GM23338 (cell line): ENCODE data around the gene GOLGA6L1. TPM values are rescaled to one million over a fixed set of nuclear protein-coding genes. Genes with fewer than 3 reads are reported as not detected.

Source experiments
- ATAC-seq: fragments of 200-7000 bp; cut with Tn5 transposase; 3 replicates; pipeline ENCODE4 v1.9.1; 2020
- DNase-seq: peaks from one replicate; pipeline ENCODE4 v3.0.0-alpha.2; 2015; ENCODE audit warnings: low spot score
- H2AFZ ChIP-seq: fragments of 200-600 bp; sonication (generic); 2 replicates; pipeline ENCODE4 v1.8.0; 2016; ENCODE audit warnings: antibody characterized with exemption, mild to moderate bottlenecking, moderate library complexity
- H3F3A ChIP-seq: fragments of 200-600 bp; sonication (generic); replicated peaks from 2 replicates; pipeline ENCODE4 v1.8.0; 2017; ENCODE audit warnings: antibody characterized with exemption, mixed run types, low read depth
- H3K27ac ChIP-seq: fragments of 200-600 bp; sonication (generic); 2 replicates; pipeline ENCODE4 v1.6.1; 2016; ENCODE audit warnings: low read depth
- H3K27me3 ChIP-seq: fragments of 200-600 bp; sonication (generic); 2 replicates; pipeline ENCODE4 v1.8.0; 2016; ENCODE audit warnings: mild to moderate bottlenecking, mixed run types, moderate library complexity; ENCODE audit not compliant: insufficient read depth
- H3K36me3 ChIP-seq: fragments of 200-600 bp; sonication (generic); 2 replicates; pipeline ENCODE4 v1.8.0; 2016; ENCODE audit warnings: mild to moderate bottlenecking; ENCODE audit not compliant: insufficient read depth
- H3K4me1 ChIP-seq: fragments of 200-600 bp; sonication (generic); 2 replicates; pipeline ENCODE4 v1.8.0; 2016; ENCODE audit warnings: mild to moderate bottlenecking, moderate library complexity; ENCODE audit not compliant: insufficient read depth
- H3K4me2 ChIP-seq: fragments of 200-600 bp; sonication (generic); 2 replicates; pipeline ENCODE4 v1.7.1; 2017; ENCODE audit warnings: mixed run types
- H3K4me3 ChIP-seq: fragments of 200-600 bp; sonication (generic); 2 replicates; pipeline ENCODE4 v1.6.1; 2016; ENCODE audit warnings: mixed run types
- H3K79me2 ChIP-seq: fragments of 200-600 bp; sonication (generic); replicated peaks from 2 replicates; pipeline ENCODE4 v1.8.0; 2017; ENCODE audit warnings: mild to moderate bottlenecking; ENCODE audit not compliant: insufficient read depth
- H3K9me2 ChIP-seq: fragments of 200-600 bp; sonication (generic); 2 replicates; pipeline ENCODE4 v1.8.0; 2017; ENCODE audit not compliant: insufficient read depth
- H4K20me1 ChIP-seq: fragments of 200-600 bp; sonication (generic); replicated peaks from 2 replicates; pipeline ENCODE4 v1.8.0; 2017; ENCODE audit warnings: mild to moderate bottlenecking; ENCODE audit not compliant: insufficient read depth
- H3K27ac Mint-ChIP-seq: 2 replicates; pipeline ENCODE4 v1.8.0; 2020; ENCODE audit warnings: inconsistent platforms, mild to moderate bottlenecking, moderate library complexity, mixed read lengths
- H3K27me3 Mint-ChIP-seq: 3 replicates; pipeline ENCODE4 v1.8.0; 2022; ENCODE audit warnings: low read depth, mild to moderate bottlenecking, moderate library complexity, mixed read lengths, inconsistent platforms; ENCODE audit not compliant: insufficient read depth, poor library complexity
- H3K36me3 Mint-ChIP-seq: 3 replicates; pipeline ENCODE4 v1.8.0; 2021; ENCODE audit warnings: low read depth, mild to moderate bottlenecking, inconsistent platforms, moderate library complexity, mixed read lengths
- H3K4me1 Mint-ChIP-seq: 3 replicates; pipeline ENCODE4 v1.8.0; 2020; ENCODE audit warnings: mild to moderate bottlenecking, inconsistent platforms, mixed read lengths
- H3K4me3 Mint-ChIP-seq: 3 replicates; pipeline ENCODE4 v1.8.0; 2021; ENCODE audit warnings: moderate library complexity, mild to moderate bottlenecking, inconsistent platforms, mixed read lengths
- H3K9me3 Mint-ChIP-seq: 3 replicates; pipeline ENCODE4 v1.8.0; 2020; ENCODE audit warnings: moderate library complexity, mild to moderate bottlenecking, inconsistent platforms, mixed read lengths
- EZH2phosphoT487 ChIP-seq: fragments of 200-600 bp; sonication (generic); IDR thresholded peaks from one replicate; pipeline ENCODE4 v1.8.1; 2018; ENCODE audit warnings: antibody characterized with exemption; ENCODE audit not compliant: unreplicated experiment
- JUNB ChIP-seq: IDR thresholded peaks from one replicate; pipeline ENCODE4 v1.6.1; 2016; ENCODE audit warnings: antibody characterized with exemption; ENCODE audit not compliant: unreplicated experiment
- ZNF331 ChIP-seq: fragments of 250-450 bp; sonication (Bioruptor Pico); IDR thresholded peaks from 2 replicates; pipeline ENCODE4 v1.5.0; 2020; ENCODE audit warnings: low read depth, mild to moderate bottlenecking, moderate library complexity
- polyA plus RNA-seq: library from polyadenylated mRNA; unstranded; fragments of >200 nt; fragmentation: Nextera tagmentation; extraction: Ambion mirVana; gene quantifications from 2 replicates; pipeline ENCODE4 v1.2.1, GENCODE V29; 2016
- total RNA-seq: library from RNA; depleted of rRNA; stranded (reverse); fragments of >200 nt; shearing (Covaris generic); gene quantifications from 2 replicates; pipeline ENCODE4 v1.2.3, GENCODE V29; 2014
- TF ChIP-seq, protein P1 (sequence below): fragments of 250-450 bp; sonication (Bioruptor Pico); IDR thresholded peaks from 2 replicates; pipeline ENCODE4 v1.5.0; 2020; ENCODE audit warnings: mild to moderate bottlenecking, moderate library complexity
- TF ChIP-seq, protein P2 (sequence below), 2 experiments: fragments of 200-600 bp in 1 of 2; sonication (generic) in 1 of 2; conservative IDR thresholded peaks; 2 replicates each; pipeline versions ENCODE4 v1.5.1 to v1.6.1; 2016 to 2017; ENCODE audit warnings: antibody characterized with exemption in 2 of 2, low read depth in 2 of 2, mild to moderate bottlenecking in 2 of 2, moderate library complexity in 1 of 2

The GOLGA6L1 gene
- total and polyA plus RNA-seq, 2 experiments from 2014 or later = not detected

DNA sequence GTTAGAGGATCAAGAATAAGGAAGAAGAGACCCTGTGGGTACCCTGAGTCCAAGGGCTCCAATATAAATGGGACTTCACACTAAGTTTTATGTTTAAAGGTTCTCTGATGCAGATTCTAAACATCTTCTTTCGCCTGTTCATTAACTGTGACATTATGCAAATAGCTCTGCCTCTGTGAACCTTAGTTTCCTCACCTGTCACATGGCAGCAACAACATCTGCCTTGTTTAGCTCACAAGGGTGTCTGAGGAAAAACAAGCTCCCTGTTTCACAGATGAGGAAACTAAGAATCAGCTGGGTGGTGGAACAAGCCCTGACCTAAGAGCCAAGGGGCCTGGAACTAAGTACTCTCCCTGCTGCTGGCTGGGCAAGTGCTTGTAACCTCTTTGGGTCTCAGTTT lies 40.8 kb downstream of the GOLGA6L1 start (continued):
- TF ChIP-seq, protein P1, sequence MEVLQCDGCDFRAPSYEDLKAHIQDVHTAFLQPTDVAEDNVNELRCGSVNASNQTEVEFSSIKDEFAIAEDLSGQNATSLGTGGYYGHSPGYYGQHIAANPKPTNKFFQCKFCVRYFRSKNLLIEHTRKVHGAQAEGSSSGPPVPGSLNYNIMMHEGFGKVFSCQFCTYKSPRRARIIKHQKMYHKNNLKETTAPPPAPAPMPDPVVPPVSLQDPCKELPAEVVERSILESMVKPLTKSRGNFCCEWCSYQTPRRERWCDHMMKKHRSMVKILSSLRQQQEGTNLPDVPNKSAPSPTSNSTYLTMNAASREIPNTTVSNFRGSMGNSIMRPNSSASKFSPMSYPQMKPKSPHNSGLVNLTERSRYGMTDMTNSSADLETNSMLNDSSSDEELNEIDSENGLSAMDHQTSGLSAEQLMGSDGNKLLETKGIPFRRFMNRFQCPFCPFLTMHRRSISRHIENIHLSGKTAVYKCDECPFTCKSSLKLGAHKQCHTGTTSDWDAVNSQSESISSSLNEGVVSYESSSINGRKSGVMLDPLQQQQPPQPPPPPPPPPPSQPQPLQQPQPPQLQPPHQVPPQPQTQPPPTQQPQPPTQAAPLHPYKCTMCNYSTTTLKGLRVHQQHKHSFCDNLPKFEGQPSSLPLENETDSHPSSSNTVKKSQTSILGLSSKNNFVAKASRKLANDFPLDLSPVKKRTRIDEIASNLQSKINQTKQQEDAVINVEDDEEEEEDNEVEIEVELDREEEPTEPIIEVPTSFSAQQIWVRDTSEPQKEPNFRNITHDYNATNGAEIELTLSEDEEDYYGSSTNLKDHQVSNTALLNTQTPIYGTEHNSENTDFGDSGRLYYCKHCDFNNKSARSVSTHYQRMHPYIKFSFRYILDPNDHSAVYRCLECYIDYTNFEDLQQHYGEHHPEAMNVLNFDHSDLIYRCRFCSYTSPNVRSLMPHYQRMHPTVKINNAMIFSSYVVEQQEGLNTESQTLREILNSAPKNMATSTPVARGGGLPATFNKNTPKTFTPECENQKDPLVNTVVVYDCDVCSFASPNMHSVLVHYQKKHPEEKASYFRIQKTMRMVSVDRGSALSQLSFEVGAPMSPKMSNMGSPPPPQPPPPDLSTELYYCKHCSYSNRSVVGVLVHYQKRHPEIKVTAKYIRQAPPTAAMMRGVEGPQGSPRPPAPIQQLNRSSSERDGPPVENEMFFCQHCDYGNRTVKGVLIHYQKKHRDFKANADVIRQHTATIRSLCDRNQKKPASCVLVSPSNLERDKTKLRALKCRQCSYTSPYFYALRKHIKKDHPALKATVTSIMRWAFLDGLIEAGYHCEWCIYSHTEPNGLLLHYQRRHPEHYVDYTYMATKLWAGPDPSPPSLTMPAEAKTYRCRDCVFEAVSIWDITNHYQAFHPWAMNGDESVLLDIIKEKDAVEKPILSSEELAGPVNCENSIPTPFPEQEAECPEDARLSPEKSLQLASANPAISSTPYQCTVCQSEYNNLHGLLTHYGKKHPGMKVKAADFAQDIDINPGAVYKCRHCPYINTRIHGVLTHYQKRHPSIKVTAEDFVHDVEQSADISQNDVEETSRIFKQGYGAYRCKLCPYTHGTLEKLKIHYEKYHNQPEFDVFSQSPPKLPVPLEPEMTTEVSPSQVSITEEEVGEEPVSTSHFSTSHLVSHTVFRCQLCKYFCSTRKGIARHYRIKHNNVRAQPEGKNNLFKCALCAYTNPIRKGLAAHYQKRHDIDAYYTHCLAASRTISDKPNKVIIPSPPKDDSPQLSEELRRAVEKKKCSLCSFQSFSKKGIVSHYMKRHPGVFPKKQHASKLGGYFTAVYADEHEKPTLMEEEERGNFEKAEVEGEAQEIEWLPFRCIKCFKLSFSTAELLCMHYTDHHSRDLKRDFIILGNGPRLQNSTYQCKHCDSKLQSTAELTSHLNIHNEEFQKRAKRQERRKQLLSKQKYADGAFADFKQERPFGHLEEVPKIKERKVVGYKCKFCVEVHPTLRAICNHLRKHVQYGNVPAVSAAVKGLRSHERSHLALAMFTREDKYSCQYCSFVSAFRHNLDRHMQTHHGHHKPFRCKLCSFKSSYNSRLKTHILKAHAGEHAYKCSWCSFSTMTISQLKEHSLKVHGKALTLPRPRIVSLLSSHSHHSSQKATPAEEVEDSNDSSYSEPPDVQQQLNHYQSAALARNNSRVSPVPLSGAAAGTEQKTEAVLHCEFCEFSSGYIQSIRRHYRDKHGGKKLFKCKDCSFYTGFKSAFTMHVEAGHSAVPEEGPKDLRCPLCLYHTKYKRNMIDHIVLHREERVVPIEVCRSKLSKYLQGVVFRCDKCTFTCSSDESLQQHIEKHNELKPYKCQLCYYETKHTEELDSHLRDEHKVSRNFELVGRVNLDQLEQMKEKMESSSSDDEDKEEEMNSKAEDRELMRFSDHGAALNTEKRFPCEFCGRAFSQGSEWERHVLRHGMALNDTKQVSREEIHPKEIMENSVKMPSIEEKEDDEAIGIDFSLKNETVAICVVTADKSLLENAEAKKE (CRISPR knock-in tag) = no peak

DNA sequence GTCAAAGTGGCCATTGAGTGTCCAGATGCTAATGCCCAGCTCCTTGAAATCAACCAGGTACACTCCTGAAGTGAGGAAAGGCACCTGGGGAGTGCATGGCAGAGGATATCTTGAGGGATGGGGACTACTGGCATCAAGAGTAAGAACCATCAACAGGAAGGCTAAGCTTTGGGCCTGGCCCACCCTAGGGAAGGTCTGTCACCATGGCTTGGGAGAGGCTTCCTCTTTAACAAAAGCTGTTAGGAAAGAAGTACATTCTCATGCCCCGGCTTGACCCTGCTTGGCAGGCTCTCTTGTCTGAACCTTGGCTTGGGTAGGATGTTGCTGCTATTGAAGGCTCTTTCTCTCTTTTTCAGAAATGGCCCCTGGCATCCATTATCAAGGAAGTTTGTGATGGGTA lies 53.5 kb downstream of the GOLGA6L1 start:
- Mint-ChIP-seq H3K27me3 (peaks cover 9% of the 10 kb centered on the region), H3K27ac (no peak overlapping the region), H3K36me3 (no peaks in the 10 kb centered on the region), H3K4me3 (no peak overlapping the region), H3K9me3 (no peaks in the 10 kb centered on the region), H3K4me1 (no peaks in the 10 kb centered on the region)
- Histone ChIP-seq H3F3A (no peaks in the 10 kb centered on the region), H4K20me1 (no peaks in the 10 kb centered on the region), H3K27me3 (no peaks in the 10 kb centered on the region), H3K36me3 (no peaks in the 10 kb centered on the region), H2AFZ (no peak overlapping the region), H3K4me3 (no peak overlapping the region), H3K79me2 (no peaks in the 10 kb centered on the region), H3K4me2 (no peak overlapping the region), H3K9me2 (no peaks in the 10 kb centered on the region), H3K4me1 (no peaks in the 10 kb centered on the region), H3K27ac (no peak overlapping the region)
- ATAC-seq (no peak), DNase-seq (no peak)
- TF ChIP-seq EZH2phosphoT487 (no peak), ZNF331 (CRISPR knock-in tag) (no peak), JUNB (no peak)
- TF ChIP-seq, protein P2, sequence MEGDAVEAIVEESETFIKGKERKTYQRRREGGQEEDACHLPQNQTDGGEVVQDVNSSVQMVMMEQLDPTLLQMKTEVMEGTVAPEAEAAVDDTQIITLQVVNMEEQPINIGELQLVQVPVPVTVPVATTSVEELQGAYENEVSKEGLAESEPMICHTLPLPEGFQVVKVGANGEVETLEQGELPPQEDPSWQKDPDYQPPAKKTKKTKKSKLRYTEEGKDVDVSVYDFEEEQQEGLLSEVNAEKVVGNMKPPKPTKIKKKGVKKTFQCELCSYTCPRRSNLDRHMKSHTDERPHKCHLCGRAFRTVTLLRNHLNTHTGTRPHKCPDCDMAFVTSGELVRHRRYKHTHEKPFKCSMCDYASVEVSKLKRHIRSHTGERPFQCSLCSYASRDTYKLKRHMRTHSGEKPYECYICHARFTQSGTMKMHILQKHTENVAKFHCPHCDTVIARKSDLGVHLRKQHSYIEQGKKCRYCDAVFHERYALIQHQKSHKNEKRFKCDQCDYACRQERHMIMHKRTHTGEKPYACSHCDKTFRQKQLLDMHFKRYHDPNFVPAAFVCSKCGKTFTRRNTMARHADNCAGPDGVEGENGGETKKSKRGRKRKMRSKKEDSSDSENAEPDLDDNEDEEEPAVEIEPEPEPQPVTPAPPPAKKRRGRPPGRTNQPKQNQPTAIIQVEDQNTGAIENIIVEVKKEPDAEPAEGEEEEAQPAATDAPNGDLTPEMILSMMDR (conservative IDR thresholded peaks at IDR 0.05; ENCODE audit: low read depth in 2 of 2) = no peak
- TF ChIP-seq, protein P1 (CRISPR knock-in tag) = no peak
